ENCODE measurements around the gene RBM28. TPM values are rescaled to one million over a fixed set of nuclear protein-coding genes. Genes with fewer than 3 reads are reported as not detected.

RBM28 gene
- total RNA-seq, 4 donors from 2014 or later, result 27.5 to 70.8 (median 44.6) TPM

- no peak for TF ChIP-seq CTCF (IDR thresholded peaks at IDR 0.05; ENCODE audit: low read depth)
Observed at GRCh38 chr7:128265906-128266300, 77.8 kb downstream of the RBM28 start.

GRCh38 chr7:128265156-128265905, 78.4 kb downstream of the RBM28 start:
- TF ChIP-seq CTCF (IDR thresholded peaks at IDR 0.05; ENCODE audit: low read depth), result no peak

DNA sequence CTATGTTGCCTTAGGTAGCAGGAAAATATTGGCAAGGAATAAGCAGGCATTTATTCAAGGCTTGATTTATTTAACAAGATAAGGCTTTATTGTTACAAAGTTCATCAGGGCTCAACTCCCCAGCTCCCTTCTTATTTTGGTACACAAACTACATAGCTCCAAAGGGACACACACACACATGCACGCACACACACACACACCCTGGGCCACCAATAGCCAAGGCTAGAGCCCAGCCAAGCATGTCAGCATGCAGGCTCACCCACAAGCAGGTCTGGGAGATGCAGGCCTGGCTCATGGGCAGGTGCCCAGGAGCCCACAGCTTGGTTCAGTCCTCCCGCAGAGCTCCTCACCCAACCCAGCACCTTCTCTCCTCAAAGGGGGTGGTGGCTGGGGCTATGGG, 79.2 kb downstream of the RBM28 start:
- TF ChIP-seq CTCF (IDR thresholded peaks at IDR 0.05; ENCODE audit: low read depth), result no peak

- TF ChIP-seq CTCF (IDR thresholded peaks at IDR 0.05; ENCODE audit: low read depth), result no peak
Observed at GRCh38 chr7:128263420-128263819, 80.3 kb downstream of the RBM28 start.

DNA sequence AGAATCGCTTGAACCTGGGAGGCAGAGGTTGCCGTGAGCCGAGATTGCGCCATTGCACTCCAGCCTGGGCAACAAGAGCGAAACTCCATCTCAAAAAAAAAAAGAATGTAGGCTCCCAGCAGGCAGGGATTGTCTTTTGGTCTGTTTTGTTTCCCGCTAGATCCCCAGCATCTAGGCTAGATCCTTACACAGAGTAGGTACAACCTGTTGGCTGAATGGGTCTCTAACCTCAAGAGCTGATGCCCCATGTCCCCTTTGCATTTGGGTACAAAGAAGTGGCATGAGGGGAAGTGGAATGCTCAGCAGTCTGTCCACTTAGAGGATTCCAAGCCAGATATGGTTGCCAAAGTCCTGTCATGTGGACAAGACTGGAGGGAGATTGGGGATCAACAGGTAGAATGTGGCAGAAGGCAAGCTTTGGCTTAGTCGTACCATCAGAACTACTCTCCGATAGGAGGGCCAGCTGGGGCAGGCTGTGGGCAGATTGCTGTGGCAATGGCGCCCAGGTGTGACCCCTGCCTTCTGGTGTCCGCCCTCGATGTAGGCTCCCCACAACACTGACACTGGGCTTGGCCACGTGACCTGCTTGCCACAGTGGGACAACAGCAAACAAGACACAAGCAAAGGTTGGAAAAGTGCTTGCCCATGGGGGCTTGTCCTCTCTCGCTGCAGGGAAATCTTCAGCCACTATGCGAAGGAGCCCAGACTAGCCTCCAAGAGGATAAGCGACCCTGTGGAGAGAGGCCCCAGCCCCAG, 81.3 kb downstream of the RBM28 start:
- TF ChIP-seq CTCF (IDR thresholded peaks at IDR 0.05; ENCODE audit: low read depth), result no peak

- TF ChIP-seq CTCF (IDR thresholded peaks at IDR 0.05; ENCODE audit: low read depth), result no peak
Observed at GRCh38 chr7:128260069-128260795, 83.5 kb downstream of the RBM28 start.

All from subcutaneous adipose tissue (tissue), 4 donors.